Measurements from ENCODE around the gene AGFG2. TPM values are rescaled to one million over a fixed set of nuclear protein-coding genes. Genes with fewer than 3 reads are reported as not detected.
A peak's percentile ranks its signal among the peaks of the same experiment; 100 is the strongest.

AGFG2 gene
- total and polyA plus RNA-seq, 2 of the 13 experiments (the other 11 are each of a cell fraction or from before 2014, with no cell fraction given) = 125 to 132 TPM

DNA sequence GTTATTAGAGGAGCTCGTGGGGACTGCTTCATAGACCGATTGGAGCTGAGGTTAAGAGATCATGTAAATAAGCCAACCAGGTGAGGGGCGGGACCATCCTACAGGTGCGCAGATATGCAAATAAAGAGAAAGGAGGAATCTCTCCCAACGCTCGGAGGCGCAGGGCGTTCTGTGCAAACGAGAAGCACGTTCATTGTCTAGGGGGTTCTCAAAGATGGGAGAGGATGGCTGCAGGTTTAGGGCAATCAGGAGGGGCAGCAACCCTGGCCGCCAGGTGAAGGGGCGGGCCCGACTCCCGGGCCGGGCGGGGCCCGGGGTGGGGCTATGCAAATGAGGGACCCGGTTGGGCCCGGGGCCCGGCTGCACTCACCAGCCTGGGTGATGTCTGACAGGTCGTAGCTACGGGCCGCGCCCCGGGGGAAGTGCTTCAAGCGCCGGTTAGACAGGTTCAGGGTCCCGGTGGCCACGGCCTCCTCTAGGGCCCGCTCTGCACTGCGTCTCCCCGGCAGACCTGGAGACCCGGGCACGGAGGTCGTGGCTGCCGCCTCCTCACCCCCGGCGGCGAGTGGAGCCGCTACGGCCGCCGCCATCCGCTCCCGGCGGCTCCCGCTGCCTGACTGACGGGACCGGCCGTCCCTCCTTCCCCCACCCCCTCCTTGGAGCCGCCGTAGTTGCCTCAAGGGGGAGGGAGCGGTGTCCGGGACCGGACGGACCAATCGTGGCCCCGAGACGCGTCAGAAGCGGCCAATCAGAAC lies 46.7 kb downstream of the AGFG2 start, which contains the start of gene LRCH4 (continued):
- TF ChIP-seq, protein P1, sequence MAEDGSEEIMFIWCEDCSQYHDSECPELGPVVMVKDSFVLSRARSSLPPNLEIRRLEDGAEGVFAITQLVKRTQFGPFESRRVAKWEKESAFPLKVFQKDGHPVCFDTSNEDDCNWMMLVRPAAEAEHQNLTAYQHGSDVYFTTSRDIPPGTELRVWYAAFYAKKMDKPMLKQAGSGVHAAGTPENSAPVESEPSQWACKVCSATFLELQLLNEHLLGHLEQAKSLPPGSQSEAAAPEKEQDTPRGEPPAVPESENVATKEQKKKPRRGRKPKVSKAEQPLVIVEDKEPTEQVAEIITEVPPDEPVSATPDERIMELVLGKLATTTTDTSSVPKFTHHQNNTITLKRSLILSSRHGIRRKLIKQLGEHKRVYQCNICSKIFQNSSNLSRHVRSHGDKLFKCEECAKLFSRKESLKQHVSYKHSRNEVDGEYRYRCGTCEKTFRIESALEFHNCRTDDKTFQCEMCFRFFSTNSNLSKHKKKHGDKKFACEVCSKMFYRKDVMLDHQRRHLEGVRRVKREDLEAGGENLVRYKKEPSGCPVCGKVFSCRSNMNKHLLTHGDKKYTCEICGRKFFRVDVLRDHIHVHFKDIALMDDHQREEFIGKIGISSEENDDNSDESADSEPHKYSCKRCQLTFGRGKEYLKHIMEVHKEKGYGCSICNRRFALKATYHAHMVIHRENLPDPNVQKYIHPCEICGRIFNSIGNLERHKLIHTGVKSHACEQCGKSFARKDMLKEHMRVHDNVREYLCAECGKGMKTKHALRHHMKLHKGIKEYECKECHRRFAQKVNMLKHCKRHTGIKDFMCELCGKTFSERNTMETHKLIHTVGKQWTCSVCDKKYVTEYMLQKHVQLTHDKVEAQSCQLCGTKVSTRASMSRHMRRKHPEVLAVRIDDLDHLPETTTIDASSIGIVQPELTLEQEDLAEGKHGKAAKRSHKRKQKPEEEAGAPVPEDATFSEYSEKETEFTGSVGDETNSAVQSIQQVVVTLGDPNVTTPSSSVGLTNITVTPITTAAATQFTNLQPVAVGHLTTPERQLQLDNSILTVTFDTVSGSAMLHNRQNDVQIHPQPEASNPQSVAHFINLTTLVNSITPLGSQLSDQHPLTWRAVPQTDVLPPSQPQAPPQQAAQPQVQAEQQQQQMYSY (CRISPR knock-in tag; IDR thresholded peaks at IDR 0.05) = no peak
- TF ChIP-seq, protein P2, sequence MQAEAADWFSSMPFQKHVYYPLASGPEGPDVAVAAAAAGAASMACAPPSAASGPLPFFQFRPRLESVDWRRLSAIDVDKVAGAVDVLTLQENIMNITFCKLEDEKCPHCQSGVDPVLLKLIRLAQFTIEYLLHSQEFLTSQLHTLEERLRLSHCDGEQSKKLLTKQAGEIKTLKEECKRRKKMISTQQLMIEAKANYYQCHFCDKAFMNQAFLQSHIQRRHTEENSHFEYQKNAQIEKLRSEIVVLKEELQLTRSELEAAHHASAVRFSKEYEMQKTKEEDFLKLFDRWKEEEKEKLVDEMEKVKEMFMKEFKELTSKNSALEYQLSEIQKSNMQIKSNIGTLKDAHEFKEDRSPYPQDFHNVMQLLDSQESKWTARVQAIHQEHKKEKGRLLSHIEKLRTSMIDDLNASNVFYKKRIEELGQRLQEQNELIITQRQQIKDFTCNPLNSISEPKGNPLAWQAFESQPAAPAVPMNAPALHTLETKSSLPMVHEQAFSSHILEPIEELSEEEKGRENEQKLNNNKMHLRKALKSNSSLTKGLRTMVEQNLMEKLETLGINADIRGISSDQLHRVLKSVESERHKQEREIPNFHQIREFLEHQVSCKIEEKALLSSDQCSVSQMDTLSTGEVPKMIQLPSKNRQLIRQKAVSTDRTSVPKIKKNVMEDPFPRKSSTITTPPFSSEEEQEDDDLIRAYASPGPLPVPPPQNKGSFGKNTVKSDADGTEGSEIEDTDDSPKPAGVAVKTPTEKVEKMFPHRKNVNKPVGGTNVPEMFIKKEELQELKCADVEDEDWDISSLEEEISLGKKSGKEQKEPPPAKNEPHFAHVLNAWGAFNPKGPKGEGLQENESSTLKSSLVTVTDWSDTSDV (CRISPR knock-in tag; IDR thresholded peaks at IDR 0.05) = no peak
- TF ChIP-seq BCL6 (CRISPR knock-in tag; IDR thresholded peaks at IDR 0.05) (peak; percentile 60), ZNF234 (CRISPR knock-in tag; conservative IDR thresholded peaks at IDR 0.05) (no peak), ZNF552 (CRISPR knock-in tag; IDR thresholded peaks at IDR 0.05; ENCODE audit: borderline replicate concordance) (no peak), ZMAT3 (CRISPR knock-in tag; conservative IDR thresholded peaks at IDR 0.05) (no peak), IKZF1 (IDR thresholded peaks at IDR 0.05) (no peak), ZNF672 (CRISPR knock-in tag; IDR thresholded peaks at IDR 0.05) (no peak), GFI1 (CRISPR knock-in tag; IDR thresholded peaks at IDR 0.05; ENCODE audit: borderline replicate concordance) (peak; percentile 37; the same call in 1 of the 2 replicates), ESRRA (CRISPR knock-in tag; IDR thresholded peaks at IDR 0.05; ENCODE audit: low read depth) (0 out of 2 replicates have a peak, but pooled peaks have one; percentile 63), ATM (IDR thresholded peaks at IDR 0.05; ENCODE audit: borderline replicate concordance) (no peak), ATF7-NPFF (CRISPR knock-in tag; IDR thresholded peaks at IDR 0.05; ENCODE audit: low read depth) (peak; percentile 79; the same call in 1 of the 2 replicates)
- TF ChIP-seq, protein P3, sequence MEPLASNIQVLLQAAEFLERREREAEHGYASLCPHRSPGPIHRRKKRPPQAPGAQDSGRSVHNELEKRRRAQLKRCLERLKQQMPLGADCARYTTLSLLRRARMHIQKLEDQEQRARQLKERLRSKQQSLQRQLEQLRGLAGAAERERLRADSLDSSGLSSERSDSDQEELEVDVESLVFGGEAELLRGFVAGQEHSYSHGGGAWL (CRISPR knock-in tag; IDR thresholded peaks at IDR 0.05) = peak; percentile 65; the same call in 1 of the 2 replicates
- TF ChIP-seq, protein P4, sequence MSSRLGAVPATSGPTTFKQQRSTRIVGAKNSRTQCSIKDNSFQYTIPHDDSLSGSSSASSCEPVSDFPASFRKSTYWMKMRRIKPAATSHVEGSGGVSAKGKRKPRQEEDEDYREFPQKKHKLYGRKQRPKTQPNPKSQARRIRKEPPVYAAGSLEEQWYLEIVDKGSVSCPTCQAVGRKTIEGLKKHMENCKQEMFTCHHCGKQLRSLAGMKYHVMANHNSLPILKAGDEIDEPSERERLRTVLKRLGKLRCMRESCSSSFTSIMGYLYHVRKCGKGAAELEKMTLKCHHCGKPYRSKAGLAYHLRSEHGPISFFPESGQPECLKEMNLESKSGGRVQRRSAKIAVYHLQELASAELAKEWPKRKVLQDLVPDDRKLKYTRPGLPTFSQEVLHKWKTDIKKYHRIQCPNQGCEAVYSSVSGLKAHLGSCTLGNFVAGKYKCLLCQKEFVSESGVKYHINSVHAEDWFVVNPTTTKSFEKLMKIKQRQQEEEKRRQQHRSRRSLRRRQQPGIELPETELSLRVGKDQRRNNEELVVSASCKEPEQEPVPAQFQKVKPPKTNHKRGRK (CRISPR knock-in tag; IDR thresholded peaks at IDR 0.05) = no peak
- TF ChIP-seq, protein P5, sequence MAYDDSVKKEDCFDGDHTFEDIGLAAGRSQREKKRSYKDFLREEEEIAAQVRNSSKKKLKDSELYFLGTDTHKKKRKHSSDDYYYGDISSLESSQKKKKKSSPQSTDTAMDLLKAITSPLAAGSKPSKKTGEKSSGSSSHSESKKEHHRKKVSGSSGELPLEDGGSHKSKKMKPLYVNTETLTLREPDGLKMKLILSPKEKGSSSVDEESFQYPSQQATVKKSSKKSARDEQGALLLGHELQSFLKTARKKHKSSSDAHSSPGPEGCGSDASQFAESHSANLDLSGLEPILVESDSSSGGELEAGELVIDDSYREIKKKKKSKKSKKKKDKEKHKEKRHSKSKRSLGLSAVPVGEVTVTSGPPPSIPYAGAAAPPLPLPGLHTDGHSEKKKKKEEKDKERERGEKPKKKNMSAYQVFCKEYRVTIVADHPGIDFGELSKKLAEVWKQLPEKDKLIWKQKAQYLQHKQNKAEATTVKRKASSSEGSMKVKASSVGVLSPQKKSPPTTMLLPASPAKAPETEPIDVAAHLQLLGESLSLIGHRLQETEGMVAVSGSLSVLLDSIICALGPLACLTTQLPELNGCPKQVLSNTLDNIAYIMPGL (CRISPR knock-in tag; IDR thresholded peaks at IDR 0.05; ENCODE audit: borderline replicate concordance in 1 of 2, low read depth in 1 of 2) = peak in 1 of 2 experiments; percentile 41; a peak in 3 of 4 replicates
- TF ChIP-seq, protein P6, sequence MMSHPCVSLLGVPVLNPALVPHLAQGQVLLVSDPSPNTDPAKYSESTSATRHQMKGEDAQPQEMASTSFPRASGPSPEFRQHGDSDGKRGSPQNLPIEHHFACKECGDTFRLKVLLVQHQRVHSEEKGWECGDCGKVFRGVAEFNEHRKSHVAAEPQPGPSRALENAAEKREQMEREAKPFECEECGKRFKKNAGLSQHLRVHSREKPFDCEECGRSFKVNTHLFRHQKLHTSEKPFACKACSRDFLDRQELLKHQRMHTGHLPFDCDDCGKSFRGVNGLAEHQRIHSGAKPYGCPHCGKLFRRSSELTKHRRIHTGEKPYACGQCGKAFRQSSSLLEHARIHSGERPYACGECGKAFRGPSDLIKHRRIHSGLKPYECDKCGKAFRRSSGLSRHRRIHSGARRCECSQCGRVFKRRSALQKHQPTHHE (CRISPR knock-in tag; IDR thresholded peaks at IDR 0.05; ENCODE audit: borderline replicate concordance) = 0 out of 2 replicates have a peak, but pooled peaks have one; percentile 72
